GM12878 (cell line): Measurements from ENCODE around the gene CELSR2. TPM values are rescaled to one million over a fixed set of nuclear protein-coding genes. Genes with fewer than 3 reads are reported as not detected.

Experiments
- ATAC-seq: fragments of 200-7000 bp; cut with Tn5 transposase; 3 replicates; pipeline ENCODE4 v1.9.1; 2020; ENCODE audit warnings: mild to moderate bottlenecking, moderate library complexity
- BruUV-seq: library from RNA; stranded (reverse); fragments of 400-500 nt; replicated peaks from 2 replicates; lab custom pipeline; 2021; lab: Mats Ljungman, UMichigan
- CTCF ChIA-PET: fragments of 300-600 bp; sonication (Branson Sonifier 250); formaldehyde crosslinking; extraction: SDS; loops from one replicate; lab custom pipeline; 2021; ENCODE audit warnings: inconsistent platforms; lab: Yijun Ruan, JAX
- POLR2A ChIA-PET: fragments of 350-600 bp; formaldehyde crosslinking; extraction: SDS; loops from one replicate; lab custom pipeline; 2021; ENCODE audit warnings: inconsistent platforms; lab: Charles Lee
- RAD21 ChIA-PET: fragments of 300-600 bp; sonication (Branson Sonifier 250); formaldehyde crosslinking; loops from one replicate; lab custom pipeline; 2023; ENCODE audit warnings: antibody characterized with exemption; ENCODE audit not compliant: unreplicated experiment; lab: Charles Lee
- SMC1A ChIA-PET: fragments of 300-600 bp; sonication (Branson Sonifier 250); formaldehyde crosslinking; loops from one replicate; lab custom pipeline; 2023; ENCODE audit not compliant: unreplicated experiment, uncharacterized antibody; lab: Charles Lee
- DNase-seq: peaks from one replicate; pipeline ENCODE4 v3.0.0-alpha.2; 2011; ENCODE audit warnings: low read depth, low spot score
- FAIRE-seq: peaks from 3 replicates; lab custom pipeline; 2011; peaks lifted over from hg19 to GRCh38; lab: Jason Lieb, UNC
- H2AFZ ChIP-seq: 2 replicates; pipeline ENCODE4 v1.6.0; 2011; ENCODE audit warnings: low read depth, low read length, control low read depth; ENCODE audit not compliant: control insufficient read depth
- H3K27ac ChIP-seq: 2 replicates; pipeline ENCODE4 v1.5.1; 2011; ENCODE audit warnings: control low read depth; ENCODE audit not compliant: control insufficient read depth, insufficient read depth
- H3K27me3 ChIP-seq, 2 experiments: replicated peaks in 1 of 2; 2 replicates each; pipeline versions ENCODE4 v1.6.0 to v1.6.1; 2011; ENCODE audit warnings: low read length in 1 of 2; ENCODE audit not compliant: control insufficient read depth in 2 of 2, insufficient read depth in 2 of 2
- H3K36me3 ChIP-seq, 2 experiments: 2 replicates each; pipeline ENCODE4 v1.5.1; 2011; ENCODE audit warnings: low read length in 1 of 2; ENCODE audit not compliant: control insufficient read depth in 2 of 2, insufficient read depth in 2 of 2
- H3K4me1 ChIP-seq: 2 replicates; pipeline ENCODE4 v1.6.1; 2011; ENCODE audit warnings: mild to moderate bottlenecking, low read length, moderate library complexity, mixed read lengths; ENCODE audit not compliant: control insufficient read depth, insufficient read depth
- H3K4me2 ChIP-seq: 2 replicates; pipeline ENCODE4 v1.6.0; 2011; ENCODE audit warnings: control low read depth; ENCODE audit not compliant: control insufficient read depth, insufficient read depth
- H3K4me3 ChIP-seq: fragments of 200-600 bp; sonication (generic); 2 replicates; pipeline ENCODE4 v1.5.1; 2016
- H3K79me2 ChIP-seq: 2 replicates; pipeline ENCODE4 v1.6.0; 2011; ENCODE audit warnings: low read length; ENCODE audit not compliant: control insufficient read depth, insufficient read depth
- H3K9ac ChIP-seq: 2 replicates; pipeline ENCODE4 v1.8.0; 2011; ENCODE audit warnings: low read length, control low read depth, mixed read lengths; ENCODE audit not compliant: control insufficient read depth, insufficient read depth
- H3K9me3 ChIP-seq: replicated peaks from 3 replicates; pipeline ENCODE4 v1.5.1; 2011; ENCODE audit warnings: mild to moderate bottlenecking, low read length; ENCODE audit not compliant: control insufficient read depth, insufficient read depth
- H4K20me1 ChIP-seq: 2 replicates; pipeline ENCODE4 v1.6.0; 2011; ENCODE audit not compliant: control insufficient read depth, insufficient read depth
- BACH1 ChIP-seq: fragments of 450-650 bp; IDR thresholded peaks from 2 replicates; pipeline ENCODE4 v1.6.1; 2017; ENCODE audit warnings: mild to moderate bottlenecking, borderline replicate concordance
- BHLHE40 ChIP-seq, 2 experiments: fragments of 450-650 bp in 1 of 2; IDR thresholded peaks; 2 replicates each; pipeline ENCODE4 v1.6.1; 2011 to 2017; ENCODE audit warnings: low read depth in 2 of 2, borderline replicate concordance in 1 of 2, improper control_type of control experiment in 1 of 2, low read length in 1 of 2, mild to moderate bottlenecking in 1 of 2
- CHD1 ChIP-seq: IDR thresholded peaks from 2 replicates; pipeline ENCODE4 v1.6.1; 2012; ENCODE audit warnings: low read depth, low read length, improper control_type of control experiment
- GABPA ChIP-seq: IDR thresholded peaks from 2 replicates; pipeline ENCODE4 v1.6.1; 2014; ENCODE audit warnings: antibody characterized with exemption, low read depth, mild to moderate bottlenecking, inconsistent platforms
- NR2C2 ChIP-seq: IDR thresholded peaks from 2 replicates; pipeline ENCODE4 v1.6.1; 2011; ENCODE audit warnings: borderline replicate concordance, low read depth; ENCODE audit not compliant: control insufficient read depth, insufficient read length
- POLR2A ChIP-seq: IDR thresholded peaks from 2 replicates; pipeline ENCODE4 v1.6.1; 2011; ENCODE audit warnings: low read depth, mild to moderate bottlenecking, low read length
- RAD21 ChIP-seq: IDR thresholded peaks from 2 replicates; pipeline ENCODE4 v1.6.1; 2011; ENCODE audit warnings: mild to moderate bottlenecking, low read depth, low read length, moderate library complexity; ENCODE audit not compliant: insufficient read depth
- RAD51 ChIP-seq: fragments of 450-650 bp; IDR thresholded peaks from 2 replicates; pipeline ENCODE4 v1.6.1; 2016; ENCODE audit warnings: moderate library complexity, mild to moderate bottlenecking, inconsistent platforms
- ZBTB33 ChIP-seq: fragments of 450-650 bp; IDR thresholded peaks from 2 replicates; pipeline ENCODE4 v1.6.1; 2017; ENCODE audit warnings: mild to moderate bottlenecking
- ZNF217 ChIP-seq: fragments of 450-650 bp; IDR thresholded peaks from 2 replicates; pipeline ENCODE4 v1.6.1; 2017; ENCODE audit warnings: antibody characterized with exemption, mild to moderate bottlenecking
- ZNF384 ChIP-seq: IDR thresholded peaks from 2 replicates; pipeline ENCODE4 v1.6.1; 2012; ENCODE audit warnings: low read depth, mild to moderate bottlenecking, low read length, improper control_type of control experiment, borderline replicate concordance
- WGBS: methylation state at CpG from one replicate; pipeline ENCODE4 v1.1.6; 2016; ENCODE audit warnings: low lambda C conversion rate; ENCODE audit not compliant: insufficient replicate concordance, insufficient coverage; ENCODE audit errors: missing lambda C conversion rate; 5-methylcytosine and 5-hydroxymethylcytosine counted together
- in situ Hi-C: fragments of 300-500 bp; cut with MboI; formaldehyde crosslinking; loops from 9 replicates; pipeline ENCODE4 v1.14.3; 2018; ENCODE audit warnings: mixed read lengths
- intact Hi-C: fragments of 100-400 bp; cut with micrococcal nuclease; formaldehyde crosslinking; loops from one replicate; pipeline ENCODE4 v1.14.2; 2022; ENCODE audit not compliant: unreplicated experiment
- polyA plus RNA-seq, 11 experiments: library from polyadenylated mRNA; depleted of rRNA in 4 of 11; unstranded in 6 of 11; stranded (reverse) in 5 of 11; fragments of >200 nt; fragmentation: Nextera tagmentation in 4 of 11; fragmentation: Illumina TruSeq in 1 of 11; extraction: Ambion mirVana in 4 of 11; extraction: Trizol in 1 of 11; gene quantifications; 1 replicate in 1 of 11; 2 replicates in 10 of 11; pipeline versions ENCODE4 v1.2.1 to v1.2.3, GENCODE V29; 2011 to 2016; ENCODE audit warnings: inconsistent platforms in 2 of 11, missing spikeins in 2 of 11, low read depth in 1 of 11
- total RNA-seq, 4 experiments: library from RNA; depleted of rRNA in 3 of 4; stranded (reverse); fragments of >200 nt in 3 of 4; fragmentation: Illumina TruSeq in 1 of 4; extraction: Trizol in 1 of 4; gene quantifications; 2 replicates each; pipeline versions ENCODE4 v1.2.1 to v1.2.3, GENCODE V29; 2013 to 2021
- TF ChIP-seq, protein P1 (sequence below): IDR thresholded peaks from 2 replicates; pipeline ENCODE4 v1.6.1; 2012; ENCODE audit warnings: low read depth, low read length, improper control_type of control experiment
- TF ChIP-seq, protein P2 (sequence below): fragments of 450-650 bp; IDR thresholded peaks from 2 replicates; pipeline ENCODE4 v1.6.1; 2017; ENCODE audit warnings: borderline replicate concordance

CELSR2 gene
- total and polyA plus RNA-seq, 10 of the 15 experiments (the other 5 are each of a cell fraction or from before 2014, with no cell fraction given), result under 0.01 to 0.15 (median 0.04) TPM; not detected in 2

DNA sequence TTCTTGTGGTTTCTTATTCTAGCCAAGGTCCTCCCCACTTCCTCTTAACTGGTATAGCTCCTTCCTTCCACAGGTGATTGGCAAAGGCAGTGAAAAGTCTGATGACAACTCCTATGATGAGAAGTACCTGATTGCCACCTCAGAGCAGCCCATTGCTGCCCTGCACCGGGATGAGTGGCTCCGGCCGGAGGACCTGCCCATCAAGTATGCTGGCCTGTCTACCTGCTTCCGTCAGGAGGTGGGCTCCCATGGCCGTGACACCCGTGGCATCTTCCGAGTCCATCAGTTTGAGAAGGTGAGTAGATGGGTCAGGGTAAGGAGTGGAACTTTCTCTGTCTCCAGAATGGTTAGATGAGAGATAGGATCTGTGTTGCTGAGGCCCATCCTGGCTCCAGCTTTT is 14.2 kb upstream of the CELSR2 start:
- DNase-seq, result no peak
- BruUV-seq, result no TSS peak
- Histone ChIP-seq H3K9me3 (no peaks in the 10 kb centered on the region), H3K9ac (no peak overlapping the region), H3K4me3 (no peak overlapping the region), H3K4me1 (no peaks in the 10 kb centered on the region), H4K20me1 (no peaks in the 10 kb centered on the region), H3K27me3 (no peaks in the 10 kb centered on the region), H3K4me2 (no peak overlapping the region), H2AFZ (no peak overlapping the region), H3K79me2 (no peaks in the 10 kb centered on the region), H3K36me3 (peaks cover 24 to 44% of the 10 kb centered on the region in 2 experiments), H3K27ac (no peak overlapping the region)
- 98% methylated on average over 7 of the region's 7 CpGs for WGBS
- FAIRE-seq, result no peak
- ChIA-PET RAD21 (no interaction called here), CTCF (interaction anchor here (0.6 to 0.7 kb wide), 2 partner anchors 19 to 164 kb away, joined by 3 to 4 read pairs; no protein-coding TSS in a partner anchor), SMC1A (no interaction called here), POLR2A (interaction anchor here (0.6 kb wide), 1 partner anchor 228 kb away, joined by 3 read pairs; no protein-coding TSS in a partner anchor)
- TF ChIP-seq ZNF384 (no peak), BACH1 (no peak)
- no peak for ATAC-seq
- in situ Hi-C loops, result no loop called here
- intact Hi-C loops, result no loop called here

GRCh38 chr1:109237512-109237911 is 11.8 kb upstream of the CELSR2 start:
- no peaks in the 10 kb centered on the region for H4K20me1 ChIP-seq
- H3K9me3 ChIP-seq, result no peaks in the 10 kb centered on the region
- 100% methylated on average over 3 of the region's 3 CpGs for WGBS
- ChIA-PET CTCF (interaction anchor here (1.3 to 2.4 kb wide), 2 partner anchors 36 to 165 kb away, joined by 4 to 11 read pairs; no protein-coding TSS in a partner anchor), RAD21 (no interaction called here), SMC1A (no interaction called here), POLR2A (no interaction called here)
- H3K79me2 ChIP-seq, result no peaks in the 10 kb centered on the region
- no peak overlapping the region for H3K4me3 ChIP-seq
- H3K9ac ChIP-seq, result no peak overlapping the region
- DNase-seq (no peak), ATAC-seq (no peak), FAIRE-seq (no peak)
- H3K27me3 ChIP-seq, result no peaks in the 10 kb centered on the region
- TSS peak; percentile 57 for BruUV-seq
- H3K36me3 ChIP-seq, result peaks cover 18 to 37% of the 10 kb centered on the region in 2 experiments
- intact Hi-C loops, result no loop called here
- no peak overlapping the region for H2AFZ ChIP-seq
- H3K27ac ChIP-seq, result no peak overlapping the region
- H3K4me2 ChIP-seq, result no peak overlapping the region
- no peaks in the 10 kb centered on the region for H3K4me1 ChIP-seq
- in situ Hi-C loops, result no loop called here
- TF ChIP-seq RAD51 (no peak), ZBTB33 (no peak), RAD21 (no peak), GABPA (no peak), POLR2A (no peak), ZNF217 (no peak), CHD1 (no peak), NR2C2 (no peak), BHLHE40 (IDR thresholded peaks at IDR 0.05; ENCODE audit: borderline replicate concordance in 1 of 2, low read depth in 2 of 2, low read length in 1 of 2) (no peak)
- TF ChIP-seq, protein P1, sequence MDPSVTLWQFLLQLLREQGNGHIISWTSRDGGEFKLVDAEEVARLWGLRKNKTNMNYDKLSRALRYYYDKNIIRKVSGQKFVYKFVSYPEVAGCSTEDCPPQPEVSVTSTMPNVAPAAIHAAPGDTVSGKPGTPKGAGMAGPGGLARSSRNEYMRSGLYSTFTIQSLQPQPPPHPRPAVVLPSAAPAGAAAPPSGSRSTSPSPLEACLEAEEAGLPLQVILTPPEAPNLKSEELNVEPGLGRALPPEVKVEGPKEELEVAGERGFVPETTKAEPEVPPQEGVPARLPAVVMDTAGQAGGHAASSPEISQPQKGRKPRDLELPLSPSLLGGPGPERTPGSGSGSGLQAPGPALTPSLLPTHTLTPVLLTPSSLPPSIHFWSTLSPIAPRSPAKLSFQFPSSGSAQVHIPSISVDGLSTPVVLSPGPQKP, result no peak
- TF ChIP-seq, protein P2, sequence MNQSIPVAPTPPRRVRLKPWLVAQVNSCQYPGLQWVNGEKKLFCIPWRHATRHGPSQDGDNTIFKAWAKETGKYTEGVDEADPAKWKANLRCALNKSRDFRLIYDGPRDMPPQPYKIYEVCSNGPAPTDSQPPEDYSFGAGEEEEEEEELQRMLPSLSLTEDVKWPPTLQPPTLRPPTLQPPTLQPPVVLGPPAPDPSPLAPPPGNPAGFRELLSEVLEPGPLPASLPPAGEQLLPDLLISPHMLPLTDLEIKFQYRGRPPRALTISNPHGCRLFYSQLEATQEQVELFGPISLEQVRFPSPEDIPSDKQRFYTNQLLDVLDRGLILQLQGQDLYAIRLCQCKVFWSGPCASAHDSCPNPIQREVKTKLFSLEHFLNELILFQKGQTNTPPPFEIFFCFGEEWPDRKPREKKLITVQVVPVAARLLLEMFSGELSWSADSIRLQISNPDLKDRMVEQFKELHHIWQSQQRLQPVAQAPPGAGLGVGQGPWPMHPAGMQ, result no peak
